Endodermal cell (in vitro differentiated cells): Measurements from ENCODE around the gene SPOP. TPM values are rescaled to one million over a fixed set of nuclear protein-coding genes. Genes with fewer than 3 reads are reported as not detected.
"Not testable (repeated sequence)": the region's sequence is repeated elsewhere in the genome, so short reads cannot be mapped to it uniquely, and the experiment has no call there.

Source experiments
- DNase-seq: peaks from one replicate; pipeline ENCODE4 v3.0.0-alpha.2; 2017
- H3K27ac ChIP-seq: 2 replicates; pipeline ENCODE4 v1.5.1; 2013; ENCODE audit warnings: mild to moderate bottlenecking, low read depth, low read length, moderate library complexity
- H3K27me3 ChIP-seq: 2 replicates; pipeline ENCODE4 v1.6.1; 2013; ENCODE audit warnings: mild to moderate bottlenecking, low read length, moderate library complexity; ENCODE audit not compliant: insufficient read depth, control insufficient read depth, poor library complexity, severe bottlenecking
- H3K36me3 ChIP-seq: 2 replicates; pipeline ENCODE4 v1.7.0; 2013; ENCODE audit warnings: mild to moderate bottlenecking, low read length, moderate library complexity; ENCODE audit not compliant: control insufficient read depth, insufficient read depth
- H3K4me1 ChIP-seq: one replicate; pipeline ENCODE4 v1.7.0; 2013; ENCODE audit warnings: low read length; ENCODE audit not compliant: control insufficient read depth, insufficient read depth
- H3K4me3 ChIP-seq: 2 replicates; pipeline ENCODE4 v1.5.1; 2013; ENCODE audit warnings: mild to moderate bottlenecking, low read length, moderate library complexity
- H3K9ac ChIP-seq: 2 replicates; pipeline ENCODE4 v1.6.1; 2013; ENCODE audit warnings: mild to moderate bottlenecking, low read length, moderate library complexity; ENCODE audit not compliant: poor library complexity, severe bottlenecking; ENCODE audit errors: extremely low read depth
- H3K9me3 ChIP-seq: 2 replicates; pipeline ENCODE4 v1.6.1; 2013; ENCODE audit warnings: mild to moderate bottlenecking, low read length, moderate library complexity; ENCODE audit not compliant: control insufficient read depth
- H3K27ac Mint-ChIP-seq: 2 replicates; pipeline ENCODE4 v1.8.0; 2020; ENCODE audit warnings: mixed read lengths
- H3K27me3 Mint-ChIP-seq: 2 replicates; pipeline ENCODE4 v1.8.0; 2021; ENCODE audit warnings: mild to moderate bottlenecking, mixed read lengths; ENCODE audit not compliant: insufficient read depth
- H3K36me3 Mint-ChIP-seq: 2 replicates; pipeline ENCODE4 v1.8.0; 2020; ENCODE audit warnings: low read depth, mixed read lengths
- H3K4me1 Mint-ChIP-seq: 2 replicates; pipeline ENCODE4 v1.8.0; 2020; ENCODE audit warnings: mixed read lengths
- H3K4me3 Mint-ChIP-seq: 2 replicates; pipeline ENCODE4 v1.8.0; 2020; ENCODE audit warnings: mild to moderate bottlenecking, moderate library complexity, mixed read lengths
- H3K9me3 Mint-ChIP-seq: 2 replicates; pipeline ENCODE4 v1.8.0; 2020; ENCODE audit warnings: mild to moderate bottlenecking, mixed read lengths
- WGBS, 2 experiments: methylation state at CpG; one replicate each; pipeline versions ENCODE4 v1.1.5 to v1.1.7; 2013; ENCODE audit warnings: missing lambda C conversion rate in 2 of 2, mixed read lengths in 1 of 2; ENCODE audit not compliant: insufficient coverage in 1 of 2, insufficient read length in 1 of 2; 5-methylcytosine and 5-hydroxymethylcytosine counted together
- total RNA-seq, 2 donors: library from RNA; stranded (reverse); fragmentation: NEBNext Ultra II Directional in 1 of 2; extraction: Animal tissue kit (Norgen Biotek cat#: 25700) in 1 of 2; gene quantifications; 2 replicates in 1 of 2; 3 replicates in 1 of 2; pipeline ENCODE4 v1.2.1, GENCODE V29; 2021
- TF ChIP-seq, protein P1 (sequence below): fragments of 200-600 bp; sonication (generic); conservative IDR thresholded peaks from 2 replicates; pipeline ENCODE4 v1.5.0; 2021; ENCODE audit warnings: antibody characterized with exemption, mild to moderate bottlenecking

The SPOP gene
- total RNA-seq, 2 donors from 2014 or later = 39.9 to 41.3 TPM

DNA sequence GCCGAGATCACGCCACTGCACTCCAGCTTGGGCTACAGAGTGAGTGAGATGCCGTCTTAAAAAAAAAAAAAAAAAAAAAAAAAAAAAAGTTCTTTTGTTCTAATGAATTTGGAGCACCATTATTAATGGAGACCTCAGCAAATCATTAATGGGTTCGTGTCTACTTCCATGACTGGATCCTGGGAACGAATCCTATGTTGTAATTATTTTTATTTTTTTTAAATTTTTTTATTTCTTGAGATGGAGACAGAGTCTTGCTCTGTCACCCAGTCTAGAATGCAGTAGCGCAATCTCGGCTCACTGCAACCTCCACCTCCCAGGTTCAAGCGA is 30.7 kb downstream of the SPOP start:
- no peaks in the 10 kb centered on the region for H3K9me3 Mint-ChIP-seq
- no peak overlapping the region for H3K27ac ChIP-seq
- TF ChIP-seq, protein P1, sequence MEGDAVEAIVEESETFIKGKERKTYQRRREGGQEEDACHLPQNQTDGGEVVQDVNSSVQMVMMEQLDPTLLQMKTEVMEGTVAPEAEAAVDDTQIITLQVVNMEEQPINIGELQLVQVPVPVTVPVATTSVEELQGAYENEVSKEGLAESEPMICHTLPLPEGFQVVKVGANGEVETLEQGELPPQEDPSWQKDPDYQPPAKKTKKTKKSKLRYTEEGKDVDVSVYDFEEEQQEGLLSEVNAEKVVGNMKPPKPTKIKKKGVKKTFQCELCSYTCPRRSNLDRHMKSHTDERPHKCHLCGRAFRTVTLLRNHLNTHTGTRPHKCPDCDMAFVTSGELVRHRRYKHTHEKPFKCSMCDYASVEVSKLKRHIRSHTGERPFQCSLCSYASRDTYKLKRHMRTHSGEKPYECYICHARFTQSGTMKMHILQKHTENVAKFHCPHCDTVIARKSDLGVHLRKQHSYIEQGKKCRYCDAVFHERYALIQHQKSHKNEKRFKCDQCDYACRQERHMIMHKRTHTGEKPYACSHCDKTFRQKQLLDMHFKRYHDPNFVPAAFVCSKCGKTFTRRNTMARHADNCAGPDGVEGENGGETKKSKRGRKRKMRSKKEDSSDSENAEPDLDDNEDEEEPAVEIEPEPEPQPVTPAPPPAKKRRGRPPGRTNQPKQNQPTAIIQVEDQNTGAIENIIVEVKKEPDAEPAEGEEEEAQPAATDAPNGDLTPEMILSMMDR = no peak

DNA sequence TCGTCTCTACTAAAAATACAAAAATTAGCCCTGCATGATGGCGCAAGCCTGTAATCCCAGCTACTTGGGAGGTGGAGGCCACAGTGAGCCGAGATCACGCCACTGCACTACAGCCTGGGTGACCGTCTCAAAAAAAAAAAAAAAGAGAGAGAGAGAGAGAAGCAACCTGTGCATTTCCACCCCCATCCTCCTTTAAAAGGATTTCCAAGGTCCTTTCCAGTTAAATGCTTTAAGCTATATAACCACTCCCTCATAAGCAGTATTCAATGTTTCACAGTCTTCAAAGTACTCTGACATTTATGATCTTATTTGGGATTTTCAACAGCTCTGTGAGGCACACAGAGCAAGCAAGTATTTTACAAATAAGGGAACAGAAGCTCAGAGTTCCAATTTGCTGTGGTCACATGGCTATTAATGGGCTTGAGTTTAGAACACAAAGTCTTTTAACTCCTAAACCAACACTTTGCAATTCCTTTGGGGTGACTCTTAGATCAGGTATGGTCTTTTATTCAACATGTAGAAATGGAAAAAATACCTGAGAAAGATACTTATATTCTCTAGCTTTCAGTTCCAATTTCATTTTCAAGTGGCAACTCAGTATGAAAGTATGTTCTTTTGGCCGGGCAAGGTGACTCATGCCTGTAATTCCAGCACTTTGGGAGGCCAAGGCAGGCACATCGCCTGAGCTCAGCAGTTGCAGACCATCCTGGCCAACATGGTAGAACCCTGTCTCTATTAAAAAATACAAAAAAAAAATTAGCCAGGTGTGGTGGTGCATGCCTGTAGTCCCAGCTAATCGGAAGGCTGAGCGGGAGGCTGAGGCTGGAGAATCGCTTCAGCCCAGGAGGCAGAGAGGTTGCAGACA is 31.3 kb downstream of the SPOP start:
- no peaks in the 10 kb centered on the region for H3K36me3 Mint-ChIP-seq
- peak; percentile 58 for DNase-seq
- peak overlapping the region; percentile 58 for H3K27ac Mint-ChIP-seq
- H3K4me3 Mint-ChIP-seq = no peak overlapping the region
- peaks cover 6% of the 10 kb centered on the region for H3K4me1 Mint-ChIP-seq
- 88 to 92% methylated on average over 9 to 10 of the region's 10 CpGs for WGBS, 2 experiments
- H3K27me3 Mint-ChIP-seq = no peaks in the 10 kb centered on the region
- H3K9me3 ChIP-seq = no peaks in the 10 kb centered on the region
- H3K9me3 Mint-ChIP-seq = no peaks in the 10 kb centered on the region
- no peaks in the 10 kb centered on the region for H3K27me3 ChIP-seq
- H3K27ac ChIP-seq = no peak overlapping the region
- TF ChIP-seq, protein P1 = no peak
- H3K9ac ChIP-seq = no peak overlapping the region
- H3K4me1 ChIP-seq = no peaks in the 10 kb centered on the region
- no peak overlapping the region for H3K4me3 ChIP-seq
- no peaks in the 10 kb centered on the region for H3K36me3 ChIP-seq

More for the DNA sequence above, 30.7 kb downstream of the SPOP start:
- Histone ChIP-seq H3K4me3 (no peak overlapping the region), H3K9ac (no peak overlapping the region), H3K4me1 (no peaks in the 10 kb centered on the region), H3K9me3 (no peaks in the 10 kb centered on the region), H3K27me3 (no peaks in the 10 kb centered on the region), H3K36me3 (no peaks in the 10 kb centered on the region)
- DNase-seq = no peak
- WGBS, 2 experiments = 91 to 98% methylated on average over 4 to 7 of the region's 8 CpGs
- Mint-ChIP-seq H3K36me3 (no peaks in the 10 kb centered on the region), H3K4me3 (no peak overlapping the region), H3K27me3 (no peaks in the 10 kb centered on the region), H3K4me1 (peaks cover 6% of the 10 kb centered on the region), H3K27ac (peak overlapping the region; percentile 58)

DNA sequence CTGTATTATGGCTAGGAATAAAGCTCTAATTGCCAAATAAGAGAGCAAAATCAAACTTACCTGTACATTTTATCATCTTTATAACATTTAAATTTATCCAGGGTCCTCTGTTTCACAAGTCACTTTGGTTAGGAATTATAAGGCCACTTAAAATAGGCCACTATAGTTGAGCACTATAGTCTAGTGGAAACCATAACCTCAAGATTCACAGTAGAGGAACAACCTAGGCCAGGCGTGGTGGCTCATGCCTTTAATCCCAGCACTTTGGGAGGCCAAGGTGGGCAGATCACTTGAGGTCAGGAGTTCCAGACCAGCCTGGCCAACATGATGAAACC is 31.9 kb downstream of the SPOP start:
- H3K36me3 Mint-ChIP-seq, H3K9ac ChIP-seq, DNase-seq, H3K27me3 Mint-ChIP-seq, H3K9me3 Mint-ChIP-seq, H3K36me3 ChIP-seq, H3K4me1 Mint-ChIP-seq, H3K27ac Mint-ChIP-seq, H3K4me1 ChIP-seq, H3K4me3 ChIP-seq, H3K27ac ChIP-seq, H3K9me3 ChIP-seq, H3K27me3 ChIP-seq, H3K4me3 Mint-ChIP-seq: not testable (repeated sequence)
- 89% methylated on average over 1 of the region's 1 CpG for WGBS, 2 experiments

DNA sequence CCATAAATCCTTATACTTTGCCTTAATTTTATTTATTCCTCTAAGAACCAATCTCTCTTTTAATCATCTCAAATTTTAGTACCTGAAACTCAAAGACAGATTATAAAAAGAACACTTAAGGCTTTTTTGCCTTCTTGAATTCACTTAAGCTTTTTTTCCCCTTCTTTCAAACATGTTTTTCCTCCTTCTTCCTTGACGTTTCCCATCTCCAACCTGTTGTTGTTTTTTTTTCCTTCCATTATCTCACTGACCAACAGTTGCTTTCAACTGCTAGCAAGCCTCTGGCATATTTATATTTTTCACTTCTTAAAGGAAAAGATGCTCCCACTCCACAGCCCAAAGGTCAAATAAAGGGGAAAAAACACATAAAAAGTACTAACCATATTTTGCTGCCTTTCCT is 32.2 kb downstream of the SPOP start:
- Histone ChIP-seq H3K4me3 (no peak overlapping the region), H3K27me3 (no peaks in the 10 kb centered on the region), H3K9me3 (no peaks in the 10 kb centered on the region), H3K4me1 (no peaks in the 10 kb centered on the region), H3K27ac (no peak overlapping the region), H3K36me3 (no peaks in the 10 kb centered on the region), H3K9ac (no peak overlapping the region)
- H3K4me1 Mint-ChIP-seq = peaks cover 6% of the 10 kb centered on the region
- WGBS, 2 experiments = 90% methylated on average over 1 of the region's 1 CpG; no CpG with 5 or more reads in 1 of the 2 experiments
- H3K27me3 Mint-ChIP-seq = no peaks in the 10 kb centered on the region
- peaks cover 3% of the 10 kb centered on the region for H3K36me3 Mint-ChIP-seq
- no peak overlapping the region for H3K4me3 Mint-ChIP-seq
- DNase-seq = no peak
- H3K27ac Mint-ChIP-seq = peak overlapping the region; percentile 14
- TF ChIP-seq, protein P1 = no peak
- H3K9me3 Mint-ChIP-seq = peaks cover 1% of the 10 kb centered on the region
